Neutrophil (primary cell): ENCODE data around the gene ADD2.
"Not testable (repeated sequence)": the region's sequence is repeated elsewhere in the genome, so short reads cannot be mapped to it uniquely, and the experiment has no call there.

Experiments used
- H3K27ac ChIP-seq: fragments of 200-600 bp; sonication (generic); 2 replicates; pipeline ENCODE4 v1.5.1; 2016; ENCODE audit warnings: mild to moderate bottlenecking, moderate library complexity
- H3K27me3 ChIP-seq: fragments of 200-600 bp; sonication (generic); 2 replicates; pipeline ENCODE4 v1.6.0; 2016; ENCODE audit warnings: mild to moderate bottlenecking
- H3K36me3 ChIP-seq: fragments of 200-600 bp; sonication (generic); 2 replicates; pipeline ENCODE4 v1.5.1; 2017
- H3K4me1 ChIP-seq, 2 experiments: fragments of 200-600 bp in 1 of 2; sonication (generic) in 1 of 2; 1 replicate in 1 of 2; 2 replicates in 1 of 2; pipeline versions ENCODE4 v1.5.1 to v1.6.1; 2013 to 2016; ENCODE audit warnings: low read depth in 1 of 2, low read length in 1 of 2, mild to moderate bottlenecking in 1 of 2, moderate library complexity in 1 of 2; ENCODE audit not compliant: control insufficient read depth in 1 of 2, insufficient read depth in 1 of 2
- H3K4me3 ChIP-seq, 2 experiments: fragments of 200-600 bp in 1 of 2; sonication (generic) in 1 of 2; 1 replicate in 1 of 2; 2 replicates in 1 of 2; pipeline ENCODE4 v1.5.1; 2013 to 2016; ENCODE audit warnings: low read depth in 1 of 2, low read length in 1 of 2, mild to moderate bottlenecking in 1 of 2, moderate library complexity in 1 of 2
- H3K9me3 ChIP-seq: fragments of 200-600 bp; sonication (generic); 2 replicates; pipeline ENCODE4 v1.5.1; 2016
- CTCF ChIP-seq: fragments of 200-600 bp; sonication (generic); IDR thresholded peaks from 2 replicates; pipeline ENCODE4 v1.5.1; 2016; ENCODE audit warnings: antibody characterized with exemption

The ADD2 gene

DNA sequence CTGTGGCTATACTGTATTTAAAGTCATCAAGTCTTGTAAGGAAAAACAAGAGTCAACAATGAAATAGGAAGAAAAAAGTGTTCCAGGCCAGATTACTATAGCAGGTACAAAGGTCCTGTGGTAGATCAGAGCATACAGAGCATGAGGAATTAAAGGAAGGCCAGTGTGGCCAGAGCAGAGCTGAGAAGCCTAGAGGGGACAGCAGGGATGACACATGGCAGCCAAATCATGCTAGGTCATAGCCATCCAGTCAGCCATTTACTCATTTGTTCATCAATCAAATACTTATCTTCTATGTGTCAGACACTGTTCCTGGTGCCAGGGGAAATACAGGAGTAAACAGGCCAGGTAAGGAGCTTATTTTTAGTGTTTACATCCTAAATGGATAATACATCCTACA lies 24.3 kb downstream of the ADD2 start:
- H3K4me3 ChIP-seq, result no peak overlapping the region
- no peak for TF ChIP-seq CTCF
- H3K4me1 ChIP-seq, result no peaks in the 10 kb centered on the region
- no peaks in the 10 kb centered on the region for H3K36me3 ChIP-seq
- H3K27me3 ChIP-seq, result peaks cover 49% of the 10 kb centered on the region
- H3K27ac ChIP-seq, result no peak overlapping the region
- H3K9me3 ChIP-seq, result no peaks in the 10 kb centered on the region

DNA sequence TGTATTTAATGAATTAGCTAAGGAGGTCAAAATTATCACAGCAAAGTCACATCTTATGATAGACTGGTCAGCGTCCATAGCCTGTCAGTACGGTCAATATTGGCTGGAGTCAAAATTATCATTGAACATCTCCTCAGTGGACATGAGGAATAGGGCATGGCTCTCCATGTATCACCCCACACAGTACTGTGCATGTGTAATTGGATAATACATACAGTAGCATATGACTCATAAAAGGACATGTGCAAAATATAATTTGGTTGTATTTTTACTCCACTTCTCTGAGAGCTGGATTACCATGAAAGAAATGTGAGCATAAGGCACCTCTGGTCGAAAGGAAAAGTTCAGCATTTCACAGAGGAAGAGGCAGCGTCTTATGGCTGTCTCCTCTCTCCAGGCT lies 24.9 kb downstream of the ADD2 start:
- Histone ChIP-seq H3K36me3 (no peaks in the 10 kb centered on the region), H3K4me3 (no peak overlapping the region), H3K27ac (no peak overlapping the region), H3K9me3 (no peaks in the 10 kb centered on the region), H3K4me1 (no peaks in the 10 kb centered on the region), H3K27me3 (peaks cover 55% of the 10 kb centered on the region)
- TF ChIP-seq CTCF, result no peak

DNA sequence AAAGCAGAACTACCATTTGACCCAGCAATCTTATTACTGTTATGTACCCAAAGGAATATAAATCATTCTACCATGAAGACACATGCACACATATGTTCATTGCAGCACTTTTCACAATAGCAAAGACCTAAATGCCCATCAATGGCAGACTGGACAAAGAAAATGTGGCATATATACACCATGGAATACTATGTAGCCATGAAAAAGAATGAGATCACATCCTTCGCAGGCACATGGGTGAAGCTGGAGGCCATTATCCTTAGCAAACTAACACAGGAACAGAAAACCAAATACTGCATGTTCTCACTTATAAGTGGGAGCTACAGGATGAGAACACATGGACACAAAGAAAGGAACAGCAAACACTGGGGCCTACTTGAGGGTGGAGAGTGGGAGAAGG lies 28.5 kb downstream of the ADD2 start:
- H3K27me3 ChIP-seq, result peaks cover 75% of the 10 kb centered on the region
- not testable (repeated sequence) for H3K36me3 ChIP-seq, H3K4me3 ChIP-seq, H3K9me3 ChIP-seq, H3K4me1 ChIP-seq, H3K27ac ChIP-seq

GRCh38 chr2:70738159-70738558 lies 29.8 kb downstream of the ADD2 start:
- no peak for TF ChIP-seq CTCF
- Histone ChIP-seq H3K4me1 (no peaks in the 10 kb centered on the region), H3K9me3 (no peaks in the 10 kb centered on the region), H3K4me3 (no peak overlapping the region), H3K27me3 (peaks cover 81% of the 10 kb centered on the region), H3K36me3 (no peaks in the 10 kb centered on the region), H3K27ac (no peak overlapping the region)

DNA sequence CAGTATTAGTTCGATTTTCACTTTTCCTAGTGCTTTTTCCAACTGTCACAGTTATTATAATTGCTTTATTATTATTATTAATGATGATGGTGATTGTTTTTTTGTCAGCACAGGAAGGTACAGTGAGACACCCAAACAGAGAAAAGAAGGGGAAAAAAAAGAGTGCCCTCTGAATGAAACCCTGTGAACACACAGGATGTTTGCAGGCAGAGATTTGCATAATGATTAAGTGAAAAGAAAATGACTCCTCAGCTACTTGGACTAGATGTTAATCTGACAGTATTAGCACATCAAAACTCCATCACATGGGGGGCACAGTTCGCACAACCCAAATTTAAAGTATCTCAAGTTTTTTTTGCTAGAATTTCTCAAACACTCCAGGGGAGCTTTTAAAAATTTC lies 32.9 kb downstream of the ADD2 start:
- H3K4me1 ChIP-seq, result no peaks in the 10 kb centered on the region
- TF ChIP-seq CTCF, result no peak

GRCh38 chr2:70733646-70734180 lies 34.3 kb downstream of the ADD2 start:
- no peaks in the 10 kb centered on the region for H3K36me3 ChIP-seq
- H3K27ac ChIP-seq, result no peak overlapping the region
- H3K4me1 ChIP-seq, result no peaks in the 10 kb centered on the region
- no peaks in the 10 kb centered on the region for H3K9me3 ChIP-seq
- H3K4me3 ChIP-seq, result no peak overlapping the region
- no peak for TF ChIP-seq CTCF
- peaks cover 56% of the 10 kb centered on the region for H3K27me3 ChIP-seq

More for the DNA sequence above, 32.9 kb downstream of the ADD2 start:
- Histone ChIP-seq H3K9me3 (no peaks in the 10 kb centered on the region), H3K27ac (no peak overlapping the region), H3K27me3 (peaks cover 62% of the 10 kb centered on the region), H3K4me3 (no peak overlapping the region), H3K36me3 (no peaks in the 10 kb centered on the region)
